RWPE2 (cell line): ENCODE results near the gene DAO.
A peak's percentile ranks its signal among the peaks of the same experiment; 100 is the strongest.

ENCODE experiments used
- ATAC-seq: fragments of 200-7000 bp; cut with Tn5 transposase; 3 replicates; pipeline ENCODE4 v1.9.1; 2021; ENCODE audit warnings: low read depth
- DNase-seq: peaks from one replicate; pipeline ENCODE4 v3.0.0-alpha.2; 2020; ENCODE audit warnings: low spot score
- H3K27ac ChIP-seq: fragments of 450-650 bp; 2 replicates; pipeline ENCODE4 v1.5.1; 2017; ENCODE audit warnings: mild to moderate bottlenecking; ENCODE audit not compliant: poor library complexity, severe bottlenecking
- H3K27me3 ChIP-seq: fragments of 250-450 bp; sonication (Bioruptor Pico); 2 replicates; pipeline ENCODE4 v1.5.1; 2021; ENCODE audit warnings: mild to moderate bottlenecking, moderate library complexity; ENCODE audit not compliant: insufficient read depth, poor library complexity, severe bottlenecking
- H3K36me3 ChIP-seq: fragments of 250-450 bp; sonication (Bioruptor Pico); 2 replicates; pipeline ENCODE4 v1.5.1; 2020; ENCODE audit warnings: low read depth, mild to moderate bottlenecking, moderate library complexity
- H3K4me1 ChIP-seq: fragments of 250-450 bp; sonication (Bioruptor Pico); 2 replicates; pipeline ENCODE4 v1.5.1; 2021; ENCODE audit warnings: mild to moderate bottlenecking, moderate library complexity; ENCODE audit not compliant: insufficient read depth, poor library complexity, severe bottlenecking
- H3K4me3 ChIP-seq: fragments of 250-450 bp; sonication (Bioruptor Pico); 2 replicates; pipeline ENCODE4 v1.5.1; 2021; ENCODE audit warnings: mild to moderate bottlenecking, moderate library complexity; ENCODE audit not compliant: severe bottlenecking
- H3K9me3 ChIP-seq: fragments of 250-450 bp; sonication (Bioruptor Pico); 2 replicates; pipeline ENCODE4 v1.5.1; 2021; ENCODE audit warnings: mild to moderate bottlenecking, moderate library complexity; ENCODE audit not compliant: severe bottlenecking
- TF ChIP-seq, protein P1 (sequence below): fragments of 450-650 bp; IDR thresholded peaks from one replicate; pipeline ENCODE4 v1.5.1; 2017; ENCODE audit warnings: mild to moderate bottlenecking, moderate library complexity; ENCODE audit not compliant: poor library complexity, severe bottlenecking

The DAO gene

DNA sequence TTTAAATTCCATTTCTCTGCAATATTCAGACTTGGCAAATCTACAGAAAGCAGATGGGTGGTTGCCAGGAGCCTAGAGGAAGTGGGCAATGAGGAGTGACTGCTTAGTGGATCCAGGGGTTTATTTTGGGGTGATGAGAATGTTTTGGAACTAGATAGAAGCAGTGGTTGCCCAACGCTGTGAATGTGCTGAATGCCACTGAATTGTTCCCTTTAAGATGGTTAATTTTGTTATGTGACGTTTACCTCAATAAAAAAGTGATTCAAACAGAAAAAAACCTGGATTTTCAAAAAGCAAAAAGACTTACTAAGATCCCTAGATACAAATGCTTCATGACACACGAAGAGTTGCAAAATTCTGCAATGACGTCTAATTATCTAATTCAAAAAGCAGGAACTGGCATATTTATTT is 34.2 kb downstream of the DAO start:
- no peaks in the 10 kb centered on the region for H3K9me3 ChIP-seq
- H3K4me3 ChIP-seq: no peak overlapping the region
- ATAC-seq (0 out of 3 replicates have a peak, but pooled peaks have one; percentile 14), DNase-seq (no peak)
- H3K4me1 ChIP-seq: no peaks in the 10 kb centered on the region
- no peaks in the 10 kb centered on the region for H3K27me3 ChIP-seq
- no peaks in the 10 kb centered on the region for H3K36me3 ChIP-seq
- no peak overlapping the region for H3K27ac ChIP-seq
- TF ChIP-seq, protein P1, sequence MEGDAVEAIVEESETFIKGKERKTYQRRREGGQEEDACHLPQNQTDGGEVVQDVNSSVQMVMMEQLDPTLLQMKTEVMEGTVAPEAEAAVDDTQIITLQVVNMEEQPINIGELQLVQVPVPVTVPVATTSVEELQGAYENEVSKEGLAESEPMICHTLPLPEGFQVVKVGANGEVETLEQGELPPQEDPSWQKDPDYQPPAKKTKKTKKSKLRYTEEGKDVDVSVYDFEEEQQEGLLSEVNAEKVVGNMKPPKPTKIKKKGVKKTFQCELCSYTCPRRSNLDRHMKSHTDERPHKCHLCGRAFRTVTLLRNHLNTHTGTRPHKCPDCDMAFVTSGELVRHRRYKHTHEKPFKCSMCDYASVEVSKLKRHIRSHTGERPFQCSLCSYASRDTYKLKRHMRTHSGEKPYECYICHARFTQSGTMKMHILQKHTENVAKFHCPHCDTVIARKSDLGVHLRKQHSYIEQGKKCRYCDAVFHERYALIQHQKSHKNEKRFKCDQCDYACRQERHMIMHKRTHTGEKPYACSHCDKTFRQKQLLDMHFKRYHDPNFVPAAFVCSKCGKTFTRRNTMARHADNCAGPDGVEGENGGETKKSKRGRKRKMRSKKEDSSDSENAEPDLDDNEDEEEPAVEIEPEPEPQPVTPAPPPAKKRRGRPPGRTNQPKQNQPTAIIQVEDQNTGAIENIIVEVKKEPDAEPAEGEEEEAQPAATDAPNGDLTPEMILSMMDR: no peak

DNA sequence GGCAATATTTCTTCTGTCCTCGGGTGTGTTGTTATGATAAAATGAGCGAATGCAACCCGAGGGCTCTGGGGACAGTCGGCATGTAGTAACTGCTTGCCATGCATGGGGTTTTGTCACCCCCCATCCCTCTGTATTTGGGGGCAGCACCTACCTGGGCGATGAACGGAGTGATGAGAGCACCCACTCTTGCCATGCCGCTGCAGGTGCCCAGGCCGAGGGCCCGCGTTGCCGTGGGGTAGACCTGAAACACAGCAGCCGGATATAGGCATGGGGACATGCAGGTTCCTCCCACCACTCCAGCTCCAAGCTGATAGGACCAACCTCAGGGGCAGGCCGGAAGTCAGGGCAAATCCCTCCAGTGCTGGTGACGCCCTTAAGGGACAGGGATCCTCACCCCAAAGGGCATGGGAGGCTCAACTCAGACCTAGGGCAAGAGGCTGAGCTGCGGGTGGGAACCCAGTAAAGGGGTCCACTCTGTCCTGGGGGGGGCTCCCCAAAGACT is 35.8 kb downstream of the DAO start:
- Histone ChIP-seq H3K4me1 (no peaks in the 10 kb centered on the region), H3K27me3 (no peaks in the 10 kb centered on the region), H3K4me3 (no peak overlapping the region), H3K27ac (no peak overlapping the region), H3K9me3 (no peaks in the 10 kb centered on the region), H3K36me3 (no peaks in the 10 kb centered on the region)
- no peak for ATAC-seq
- DNase-seq: no peak
- TF ChIP-seq, protein P1: no peak

DNA sequence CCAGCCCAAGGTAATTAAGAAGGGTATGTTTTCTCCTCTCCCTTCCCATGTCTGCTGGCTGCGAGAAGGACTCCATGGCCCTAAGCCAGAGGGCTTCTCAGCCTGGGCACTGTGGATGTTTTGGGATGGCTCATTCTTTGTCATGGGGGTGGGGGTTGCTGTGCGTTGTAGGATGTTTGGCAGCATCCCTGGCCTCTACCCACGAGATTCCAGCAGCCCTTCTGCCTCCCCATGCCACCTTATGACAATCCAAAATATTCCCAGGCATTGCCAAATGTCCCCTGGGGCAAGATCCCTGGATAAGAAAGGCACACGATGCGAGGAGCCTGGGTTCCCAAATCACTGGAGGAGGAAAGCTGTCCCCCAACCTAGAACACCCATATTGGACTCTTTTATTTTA is 36.4 kb downstream of the DAO start:
- DNase-seq (no peak), ATAC-seq (no peak)
- no peaks in the 10 kb centered on the region for H3K36me3 ChIP-seq
- H3K4me3 ChIP-seq: no peak overlapping the region
- H3K27ac ChIP-seq: no peak overlapping the region
- TF ChIP-seq, protein P1: no peak
- no peaks in the 10 kb centered on the region for H3K4me1 ChIP-seq
- no peaks in the 10 kb centered on the region for H3K27me3 ChIP-seq
- H3K9me3 ChIP-seq: no peaks in the 10 kb centered on the region

DNA sequence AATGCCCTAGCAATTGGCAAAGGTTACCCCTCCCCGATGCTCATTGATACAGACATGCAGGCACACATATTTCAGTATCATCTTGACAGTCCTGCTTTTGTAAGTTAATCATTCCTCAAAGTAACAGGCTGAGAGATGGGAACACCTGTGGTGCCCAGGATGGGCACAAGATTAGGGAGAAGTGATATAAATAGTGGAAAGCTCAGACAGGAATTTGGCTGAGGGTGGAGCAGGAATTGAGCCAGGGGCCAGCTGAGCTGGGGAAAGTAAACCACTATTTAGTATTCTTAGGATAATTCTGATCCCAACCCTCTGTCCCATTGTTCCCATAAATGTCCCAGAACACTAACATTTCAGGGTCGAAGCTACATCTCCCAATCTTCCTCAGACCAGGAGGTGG is 38.3 kb downstream of the DAO start:
- H3K4me3 ChIP-seq: no peak overlapping the region
- DNase-seq (no peak), ATAC-seq (no peak)
- H3K27me3 ChIP-seq: no peaks in the 10 kb centered on the region
- no peaks in the 10 kb centered on the region for H3K9me3 ChIP-seq
- no peaks in the 10 kb centered on the region for H3K4me1 ChIP-seq
- H3K27ac ChIP-seq: no peak overlapping the region
- TF ChIP-seq, protein P1: no peak
- H3K36me3 ChIP-seq: no peaks in the 10 kb centered on the region

GRCh38 chr12:108918960-108919642 is 39.2 kb downstream of the DAO start:
- TF ChIP-seq, protein P1: no peak
- Histone ChIP-seq H3K9me3 (no peaks in the 10 kb centered on the region), H3K36me3 (no peaks in the 10 kb centered on the region), H3K27ac (no peak overlapping the region), H3K27me3 (no peaks in the 10 kb centered on the region), H3K4me3 (no peak overlapping the region), H3K4me1 (no peaks in the 10 kb centered on the region)
- ATAC-seq: no peak
- DNase-seq: no peak
